ENCODE data around the gene BLVRB. TPM values are rescaled to one million over a fixed set of nuclear protein-coding genes. Genes with fewer than 3 reads are reported as not detected.
A peak's percentile ranks its signal among the peaks of the same experiment; 100 is the strongest.

BLVRB gene
- polyA plus RNA-seq, 1 of the 3 experiments (the other 2 are of a cell fraction) = 85.9 TPM

- ChIA-PET POLR2A (interaction anchor here (0.6 to 1.9 kb wide), 7 partner anchors 9 to 115 kb away, joined by 3 to 17 read pairs (median 4); partner anchors contain the start of genes BLVRB and SERTAD3), CTCF (interaction anchor here (0.6 to 2.6 kb wide), 29 partner anchors 9 to 843 kb away, joined by 3 to 27 read pairs (median 4); partner anchors contain the start of genes BLVRB, C19orf47, PLD3 and PRX)
- DNase-seq = no peak
- H3K27ac ChIP-seq (ENCODE audit: low read depth in 2 of 2, low read length in 1 of 2) = peak overlapping the region; percentile 92 to 97
- H3F3A ChIP-seq (replicated peaks; ENCODE audit: insufficient read depth) = peaks cover 34% of the 10 kb centered on the region
- peaks cover 7 to 15% of the 10 kb centered on the region in 2 experiments for H3K36me3 ChIP-seq (replicated peaks in 1 of 2; ENCODE audit: control insufficient read depth in 1 of 2, insufficient read depth in 2 of 2, low read length in 1 of 2)
- H3K9ac ChIP-seq = peak overlapping the region; percentile 82; the same call in 1 of the 2 replicates
- no peaks in the 10 kb centered on the region for H3K27me3 ChIP-seq (ENCODE audit: insufficient read depth)
- H3K4me2 ChIP-seq = peak overlapping the region; percentile 87
- no peaks in the 10 kb centered on the region for H3K9me3 ChIP-seq
- 0 out of 2 replicates have a peak overlapping the region, but pooled peaks have one; percentile 72 for H2AFZ ChIP-seq (ENCODE audit: low read depth)
- no peaks in the 10 kb centered on the region for H3K9me2 ChIP-seq
- H3K4me1 ChIP-seq (ENCODE audit: control insufficient read depth in 1 of 2, insufficient read depth in 2 of 2, low read depth in 1 of 2, low read length in 1 of 2) = peaks cover 6 to 17% of the 10 kb centered on the region in 2 experiments; a peak in 3 of 4 replicates
- peak overlapping the region; percentile 52 to 67 for H3K4me3 ChIP-seq (ENCODE audit: low read depth in 2 of 2, low read length in 1 of 2)
- TF ChIP-seq, protein P1, sequence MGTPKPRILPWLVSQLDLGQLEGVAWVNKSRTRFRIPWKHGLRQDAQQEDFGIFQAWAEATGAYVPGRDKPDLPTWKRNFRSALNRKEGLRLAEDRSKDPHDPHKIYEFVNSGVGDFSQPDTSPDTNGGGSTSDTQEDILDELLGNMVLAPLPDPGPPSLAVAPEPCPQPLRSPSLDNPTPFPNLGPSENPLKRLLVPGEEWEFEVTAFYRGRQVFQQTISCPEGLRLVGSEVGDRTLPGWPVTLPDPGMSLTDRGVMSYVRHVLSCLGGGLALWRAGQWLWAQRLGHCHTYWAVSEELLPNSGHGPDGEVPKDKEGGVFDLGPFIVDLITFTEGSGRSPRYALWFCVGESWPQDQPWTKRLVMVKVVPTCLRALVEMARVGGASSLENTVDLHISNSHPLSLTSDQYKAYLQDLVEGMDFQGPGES (IDR thresholded peaks at IDR 0.05; ENCODE audit: low read depth, low read length) = no peak
- TF ChIP-seq NFIC (IDR thresholded peaks at IDR 0.05; ENCODE audit: borderline replicate concordance) = no peak
- TF ChIP-seq POLR2AphosphoS5 (IDR thresholded peaks at IDR 0.05; ENCODE audit: low read depth, low read length) = no peak
- TF ChIP-seq TAF1 (IDR thresholded peaks at IDR 0.05; ENCODE audit: borderline replicate concordance, low read depth, low read length) = no peak
- TF ChIP-seq ZBTB33 (IDR thresholded peaks at IDR 0.05; ENCODE audit: borderline replicate concordance, low read depth) = no peak
- no peaks in the 10 kb centered on the region for H4K20me1 ChIP-seq (ENCODE audit: insufficient read depth)
- WGBS (ENCODE audit: low lambda C conversion rate) = 49% methylated on average over 14 of the region's 14 CpGs
- H3K79me2 ChIP-seq (ENCODE audit: insufficient read depth) = peaks cover 36% of the 10 kb centered on the region
These were observed 45.1 kb downstream of the BLVRB start for GRCh38 chr19:40420451-40420765.

DNA sequence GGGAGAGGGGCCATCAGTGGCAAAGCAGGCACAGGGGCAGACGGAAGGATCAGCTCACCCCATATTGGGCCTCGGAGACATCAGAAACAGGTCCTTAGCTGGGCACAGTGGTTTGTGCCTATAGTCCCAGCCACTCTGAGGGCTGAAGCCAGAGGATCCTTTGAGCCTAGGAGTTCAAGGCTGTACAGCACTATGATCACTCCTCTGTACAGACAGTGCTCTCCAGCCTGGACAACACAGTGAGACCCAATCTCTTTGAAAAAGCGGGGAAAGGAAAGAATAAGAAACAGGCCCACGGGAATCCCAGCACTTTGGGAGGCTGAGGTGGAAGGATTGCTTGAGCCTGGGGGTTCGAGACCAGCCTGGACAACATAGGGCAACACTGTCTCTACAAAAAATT, 45.8 kb downstream of the BLVRB start:
- Histone ChIP-seq H3K4me3 (ENCODE audit: low read depth in 2 of 2, low read length in 1 of 2) (no peak overlapping the region), H3K27me3 (ENCODE audit: insufficient read depth) (no peaks in the 10 kb centered on the region), H3K9ac (no peak overlapping the region), H3K4me1 (ENCODE audit: control insufficient read depth in 1 of 2, insufficient read depth in 2 of 2, low read depth in 1 of 2, low read length in 1 of 2) (peaks cover 6 to 15% of the 10 kb centered on the region in 2 experiments; a peak in 3 of 4 replicates), H3K36me3 (replicated peaks in 1 of 2; ENCODE audit: control insufficient read depth in 1 of 2, insufficient read depth in 2 of 2, low read length in 1 of 2) (peaks cover 7 to 15% of the 10 kb centered on the region in 2 experiments), H3K79me2 (ENCODE audit: insufficient read depth) (peaks cover 34% of the 10 kb centered on the region), H3K9me2 (no peaks in the 10 kb centered on the region), H4K20me1 (ENCODE audit: insufficient read depth) (no peaks in the 10 kb centered on the region), H3F3A (replicated peaks; ENCODE audit: insufficient read depth) (peaks cover 28% of the 10 kb centered on the region), H2AFZ (ENCODE audit: low read depth) (no peak overlapping the region), H3K4me2 (no peak overlapping the region), H3K9me3 (no peaks in the 10 kb centered on the region), H3K27ac (ENCODE audit: low read depth in 2 of 2, low read length in 1 of 2) (no peak overlapping the region)
- TF ChIP-seq SMC3 (IDR thresholded peaks at IDR 0.05; ENCODE audit: low read depth, low read length) (no peak), MAX (IDR thresholded peaks at IDR 0.05; ENCODE audit: low read depth) (no peak), RFX5 (IDR thresholded peaks at IDR 0.05; ENCODE audit: low read length) (no peak), NFIC (IDR thresholded peaks at IDR 0.05; ENCODE audit: borderline replicate concordance) (no peak), USF2 (IDR thresholded peaks at IDR 0.05; ENCODE audit: borderline replicate concordance, low read depth, low read length) (no peak), FOXM1 (IDR thresholded peaks at IDR 0.05; ENCODE audit: low read depth) (no peak), RCOR1 (IDR thresholded peaks at IDR 0.05; ENCODE audit: low read length) (no peak), ELF1 (IDR thresholded peaks at IDR 0.05) (no peak), JUND (IDR thresholded peaks at IDR 0.05) (no peak), FOSL2 (IDR thresholded peaks at IDR 0.05; ENCODE audit: borderline replicate concordance, low read depth) (no peak), ZBTB33 (IDR thresholded peaks at IDR 0.05; ENCODE audit: borderline replicate concordance, low read depth) (no peak), NRF1 (IDR thresholded peaks at IDR 0.05; ENCODE audit: low read depth, low read length) (no peak), SIN3A (IDR thresholded peaks at IDR 0.05; ENCODE audit: borderline replicate concordance, low read depth, low read length) (no peak), POLR2AphosphoS5 (IDR thresholded peaks at IDR 0.05; ENCODE audit: low read depth, low read length) (no peak)
- CTCF ChIA-PET = interaction anchor here (0.5 to 2.6 kb wide), 16 partner anchors 9 to 280 kb away, joined by 3 to 27 read pairs (median 5); partner anchors contain the start of genes C19orf47 and PLD3
- DNase-seq = no peak
- WGBS (ENCODE audit: low lambda C conversion rate) = 82% methylated on average over 5 of the region's 5 CpGs
- POLR2A ChIA-PET = interaction anchor here (1.9 kb wide), 1 partner anchor 23 kb away, joined by 17 read pairs; the partner anchor contains the start of gene SERTAD3

All from SK-N-SH (cell line).